Measurements from ENCODE around the gene SORCS3. TPM values are rescaled to one million over a fixed set of nuclear protein-coding genes. Genes with fewer than 3 reads are reported as not detected.
A peak's percentile ranks its signal among the peaks of the same experiment; 100 is the strongest.

The SORCS3 gene
- total and polyA plus RNA-seq, 2 experiments from 2014 or later: not detected

GRCh38 chr10:105188737-105189462 is 547.8 kb downstream of the SORCS3 start:
- Histone ChIP-seq H3K4me3 (no peak overlapping the region), H3K79me2 (ENCODE audit: insufficient read depth) (no peaks in the 10 kb centered on the region), H3K27me3 (replicated peaks; ENCODE audit: insufficient read depth) (no peaks in the 10 kb centered on the region), H3K27ac (peak overlapping the region; percentile 21; the same call in 1 of the 2 replicates), H3K4me2 (ENCODE audit: unreplicated experiment) (no peak overlapping the region), H3F3A (ENCODE audit: insufficient read depth) (no peaks in the 10 kb centered on the region), H3K9me2 (ENCODE audit: insufficient read depth) (no peaks in the 10 kb centered on the region), H3K9ac (no peak overlapping the region), H3K9me3 (ENCODE audit: low read depth) (no peaks in the 10 kb centered on the region), H4K20me1 (ENCODE audit: insufficient read depth) (no peaks in the 10 kb centered on the region), H3K36me3 (ENCODE audit: low read depth) (no peaks in the 10 kb centered on the region), H2AFZ (no peak overlapping the region), H3K4me1 (ENCODE audit: insufficient read depth) (no peaks in the 10 kb centered on the region)
- in situ Hi-C loops (cut with MboI): no loop called here
- TF ChIP-seq EZH2 (IDR thresholded peaks at IDR 0.05; ENCODE audit: insufficient read depth, poor library complexity, severe bottlenecking) (no peak), EZH2phosphoT487 (IDR thresholded peaks at IDR 0.05; ENCODE audit: insufficient read depth, low read depth) (no peak)
- 27 to 34% methylated on average over 6 of the region's 6 CpGs for WGBS, 2 experiments (ENCODE audit: low coverage in 1 of 2, low lambda C conversion rate in 2 of 2, missing lambda C conversion rate in 2 of 2)
- peak; percentile 33 for DNase-seq

DNA sequence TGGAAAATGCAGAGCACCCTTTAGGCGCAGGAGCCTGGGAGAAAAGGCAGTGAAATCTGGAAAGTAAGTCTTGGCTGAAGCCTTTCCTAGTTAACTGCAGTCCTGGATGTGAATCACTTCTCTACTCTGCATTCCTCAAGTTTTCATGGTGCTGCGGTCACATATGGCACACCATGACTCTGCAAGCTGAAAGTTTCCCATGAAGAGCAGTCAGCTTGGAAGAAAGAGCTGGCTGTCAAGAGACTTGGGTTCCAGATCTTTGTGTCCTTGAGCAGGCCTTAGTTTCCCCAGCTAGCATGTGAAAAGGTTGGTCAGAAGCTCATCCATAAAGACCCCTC is 548.3 kb downstream of the SORCS3 start:
- Histone ChIP-seq H3K27me3 (replicated peaks; ENCODE audit: insufficient read depth) (no peaks in the 10 kb centered on the region), H3K79me2 (ENCODE audit: insufficient read depth) (no peaks in the 10 kb centered on the region), H3K9me2 (ENCODE audit: insufficient read depth) (no peaks in the 10 kb centered on the region), H2AFZ (no peak overlapping the region), H3K4me3 (no peak overlapping the region), H3K9me3 (ENCODE audit: low read depth) (no peaks in the 10 kb centered on the region), H3K4me2 (ENCODE audit: unreplicated experiment) (no peak overlapping the region), H3K27ac (peak overlapping the region; percentile 21; the same call in 1 of the 2 replicates), H3K9ac (no peak overlapping the region), H3F3A (ENCODE audit: insufficient read depth) (no peaks in the 10 kb centered on the region), H3K36me3 (ENCODE audit: low read depth) (no peaks in the 10 kb centered on the region), H4K20me1 (ENCODE audit: insufficient read depth) (no peaks in the 10 kb centered on the region), H3K4me1 (ENCODE audit: insufficient read depth) (no peaks in the 10 kb centered on the region)
- TF ChIP-seq EZH2 (IDR thresholded peaks at IDR 0.05; ENCODE audit: insufficient read depth, poor library complexity, severe bottlenecking): no peak
- no peak for TF ChIP-seq EZH2phosphoT487 (IDR thresholded peaks at IDR 0.05; ENCODE audit: insufficient read depth, low read depth)
- in situ Hi-C loops (cut with MboI): no loop called here
- peak; percentile 39 for DNase-seq
- WGBS, 2 experiments (ENCODE audit: low coverage in 1 of 2, low lambda C conversion rate in 2 of 2, missing lambda C conversion rate in 2 of 2): 55 to 63% methylated on average over 2 of the region's 2 CpGs

DNA sequence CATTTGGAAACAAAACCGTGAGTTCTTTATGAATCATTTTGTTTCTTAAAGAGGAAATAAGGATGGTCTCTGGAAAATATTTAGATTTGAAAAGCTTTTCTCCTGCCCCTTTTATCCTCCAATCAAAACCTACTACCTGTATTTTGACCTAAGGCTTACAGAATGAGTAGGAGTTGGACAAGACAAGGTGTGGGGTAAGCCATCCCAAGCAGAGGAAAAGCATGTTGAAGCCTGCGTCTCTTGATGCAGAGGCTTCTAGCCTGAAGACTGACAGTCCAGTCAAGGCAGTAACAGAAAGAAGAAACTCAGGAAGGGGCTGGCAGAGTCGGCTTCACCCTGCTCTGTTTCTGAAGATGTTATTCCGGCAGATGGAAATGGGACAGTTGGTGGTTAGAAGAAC is 551.1 kb downstream of the SORCS3 start:
- Histone ChIP-seq H3K9me3 (ENCODE audit: low read depth) (no peaks in the 10 kb centered on the region), H3K79me2 (ENCODE audit: insufficient read depth) (no peaks in the 10 kb centered on the region), H3K27me3 (replicated peaks; ENCODE audit: insufficient read depth) (no peaks in the 10 kb centered on the region), H3K4me1 (ENCODE audit: insufficient read depth) (no peaks in the 10 kb centered on the region), H3K4me3 (no peak overlapping the region), H3K9me2 (ENCODE audit: insufficient read depth) (no peaks in the 10 kb centered on the region), H2AFZ (no peak overlapping the region), H3K4me2 (ENCODE audit: unreplicated experiment) (no peak overlapping the region), H4K20me1 (ENCODE audit: insufficient read depth) (no peaks in the 10 kb centered on the region), H3K27ac (no peak overlapping the region), H3F3A (ENCODE audit: insufficient read depth) (no peaks in the 10 kb centered on the region), H3K36me3 (ENCODE audit: low read depth) (no peaks in the 10 kb centered on the region), H3K9ac (no peak overlapping the region)
- DNase-seq: no peak
- WGBS, 2 experiments (ENCODE audit: low coverage in 1 of 2, low lambda C conversion rate in 2 of 2, missing lambda C conversion rate in 2 of 2): 38 to 39% methylated on average over 4 of the region's 4 CpGs
- in situ Hi-C loops (cut with MboI): no loop called here
- TF ChIP-seq EZH2 (IDR thresholded peaks at IDR 0.05; ENCODE audit: insufficient read depth, poor library complexity, severe bottlenecking) (no peak), EZH2phosphoT487 (IDR thresholded peaks at IDR 0.05; ENCODE audit: insufficient read depth, low read depth) (no peak)

DNA sequence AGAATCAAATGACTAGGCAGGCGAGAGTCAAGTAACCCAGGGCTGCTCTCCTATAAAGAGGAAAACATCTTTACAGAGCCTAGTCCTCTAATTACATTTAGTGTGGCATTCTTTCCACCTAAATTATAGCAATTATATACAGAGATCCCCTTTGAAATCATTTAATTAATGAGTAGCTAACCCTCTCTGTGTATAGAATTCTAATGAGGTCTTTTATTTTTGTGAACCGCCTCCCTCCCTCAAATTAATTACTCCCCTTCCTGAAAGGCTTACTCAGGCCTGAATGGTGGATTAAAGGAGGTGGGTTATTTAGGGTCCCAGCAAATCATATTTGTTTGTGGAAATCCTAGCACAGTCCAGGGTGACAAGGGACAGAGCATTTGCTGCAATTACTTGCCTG is 551.8 kb downstream of the SORCS3 start:
- no peak overlapping the region for H3K27ac ChIP-seq
- H2AFZ ChIP-seq: no peak overlapping the region
- no peaks in the 10 kb centered on the region for H4K20me1 ChIP-seq (ENCODE audit: insufficient read depth)
- in situ Hi-C loops (cut with MboI): no loop called here
- DNase-seq: no peak
- no peaks in the 10 kb centered on the region for H3K9me2 ChIP-seq (ENCODE audit: insufficient read depth)
- no peak overlapping the region for H3K9ac ChIP-seq
- no peak for TF ChIP-seq EZH2 (IDR thresholded peaks at IDR 0.05; ENCODE audit: insufficient read depth, poor library complexity, severe bottlenecking)
- TF ChIP-seq EZH2phosphoT487 (IDR thresholded peaks at IDR 0.05; ENCODE audit: insufficient read depth, low read depth): no peak
- H3F3A ChIP-seq (ENCODE audit: insufficient read depth): no peaks in the 10 kb centered on the region
- no peaks in the 10 kb centered on the region for H3K27me3 ChIP-seq (replicated peaks; ENCODE audit: insufficient read depth)
- H3K9me3 ChIP-seq (ENCODE audit: low read depth): no peaks in the 10 kb centered on the region
- H3K4me2 ChIP-seq (ENCODE audit: unreplicated experiment): no peak overlapping the region
- no peaks in the 10 kb centered on the region for H3K79me2 ChIP-seq (ENCODE audit: insufficient read depth)
- no peak overlapping the region for H3K4me3 ChIP-seq
- H3K36me3 ChIP-seq (ENCODE audit: low read depth): no peaks in the 10 kb centered on the region
- H3K4me1 ChIP-seq (ENCODE audit: insufficient read depth): no peaks in the 10 kb centered on the region
- WGBS, 2 experiments (ENCODE audit: low coverage in 1 of 2, low lambda C conversion rate in 2 of 2, missing lambda C conversion rate in 2 of 2): 53 to 56% methylated on average over 2 of the region's 2 CpGs
